Testis (tissue), 2 donors: ENCODE results near the gene GALNT17.

Experiments
- CTCF ChIP-seq, 3 experiments: fragments of 450-650 bp in 2 of 3; fragments of 200-600 bp in 1 of 3; sonication (generic) in 1 of 3; IDR thresholded peaks; one replicate each; pipeline ENCODE4 v1.5.1; 2016 to 2019; ENCODE audit warnings: antibody characterized with exemption in 3 of 3, mild to moderate bottlenecking in 2 of 3, moderate library complexity in 1 of 3
- POLR2A ChIP-seq: fragments of 450-650 bp; IDR thresholded peaks from one replicate; pipeline ENCODE4 v1.6.1; 2017; ENCODE audit warnings: antibody characterized with exemption, mild to moderate bottlenecking, moderate library complexity

GRCh38 chr7:71216211-71216610 is 84.3 kb downstream of the GALNT17 start:
- TF ChIP-seq CTCF (IDR thresholded peaks at IDR 0.05) = no peak
- no peak for TF ChIP-seq POLR2A
